DMS53 (cell line): ENCODE measurements around the gene TFF3.

Source experiments
- DNase-seq: peaks from one replicate; lab custom pipeline; 2025; lab: John Stamatoyannopoulos, UW

The TFF3 gene

DNA sequence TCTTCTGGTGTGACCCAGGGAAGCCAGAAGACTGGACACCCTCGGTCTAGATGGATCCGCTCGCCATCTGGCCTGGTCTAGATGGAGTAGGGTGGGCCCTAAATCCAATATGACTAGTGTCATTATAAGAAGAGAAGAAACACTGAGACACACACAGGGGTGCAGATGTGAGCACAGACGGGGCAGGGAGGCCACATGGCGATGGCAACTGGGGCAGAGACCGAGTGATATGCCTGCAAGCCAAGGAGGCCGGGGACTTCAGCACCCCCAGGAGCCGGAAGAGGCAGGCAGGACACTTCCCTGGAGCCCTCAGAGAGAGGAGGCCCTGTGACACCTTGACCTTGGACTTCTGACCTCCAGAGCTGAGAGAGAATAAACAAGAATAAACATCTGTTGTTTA lies 5.6 kb upstream of the TFF3 start:
- DNase-seq, result no peak

DNA sequence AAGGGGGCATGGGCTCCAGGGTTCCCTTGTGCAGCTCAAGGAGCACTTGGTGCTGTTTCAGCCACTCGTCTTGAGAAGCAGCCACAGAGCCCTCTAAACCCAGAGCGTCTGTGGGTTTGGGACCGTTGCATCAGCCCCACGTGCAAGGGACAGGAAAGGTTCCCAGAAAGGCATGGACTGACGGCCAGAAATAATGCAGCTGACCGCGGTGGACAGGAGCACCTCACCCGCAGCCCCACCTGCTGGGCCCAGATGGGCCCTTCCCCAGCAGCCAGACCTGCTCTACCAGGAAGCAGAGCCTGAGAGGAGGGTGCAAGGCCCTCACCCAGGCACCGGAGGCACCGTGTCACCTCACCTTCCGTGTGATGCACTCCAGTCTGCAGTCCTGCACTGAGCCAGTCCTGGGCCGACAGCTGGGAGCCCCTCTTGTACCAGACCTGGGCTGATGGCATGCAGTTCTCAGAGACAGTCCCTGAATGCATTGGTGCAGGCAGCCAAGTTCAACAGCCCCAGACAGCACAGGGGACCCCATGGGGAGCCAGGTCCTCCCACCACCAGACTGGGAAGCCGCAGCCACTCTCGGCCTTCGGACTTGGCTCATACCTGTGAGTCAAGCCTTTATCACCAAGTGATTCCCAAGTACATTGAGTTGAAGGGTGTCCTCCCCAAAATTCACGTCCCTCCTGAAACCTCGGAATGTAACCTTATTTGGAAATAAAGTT lies 4.8 kb upstream of the TFF3 start:
- peak; percentile 37 for DNase-seq

DNA sequence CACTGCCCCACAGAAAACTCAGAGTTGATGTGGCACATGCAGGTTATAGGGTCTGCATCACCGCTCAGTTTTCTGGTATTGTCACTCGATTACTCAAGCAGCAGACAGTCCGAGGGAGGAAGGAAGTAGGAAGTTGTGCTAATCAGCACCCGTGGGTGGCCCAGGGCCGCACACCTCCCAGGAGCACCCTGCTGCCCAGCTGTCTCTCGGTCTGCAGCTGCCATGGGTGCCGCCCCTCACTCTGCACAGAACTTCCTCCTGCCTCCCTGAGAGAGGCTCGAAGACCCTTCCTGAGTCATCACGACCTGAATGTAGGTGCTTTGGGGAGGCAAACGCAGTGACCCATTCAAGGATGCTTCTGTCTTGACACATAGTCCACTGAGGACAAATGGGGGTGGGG lies 4.2 kb upstream of the TFF3 start:
- no peak for DNase-seq

DNA sequence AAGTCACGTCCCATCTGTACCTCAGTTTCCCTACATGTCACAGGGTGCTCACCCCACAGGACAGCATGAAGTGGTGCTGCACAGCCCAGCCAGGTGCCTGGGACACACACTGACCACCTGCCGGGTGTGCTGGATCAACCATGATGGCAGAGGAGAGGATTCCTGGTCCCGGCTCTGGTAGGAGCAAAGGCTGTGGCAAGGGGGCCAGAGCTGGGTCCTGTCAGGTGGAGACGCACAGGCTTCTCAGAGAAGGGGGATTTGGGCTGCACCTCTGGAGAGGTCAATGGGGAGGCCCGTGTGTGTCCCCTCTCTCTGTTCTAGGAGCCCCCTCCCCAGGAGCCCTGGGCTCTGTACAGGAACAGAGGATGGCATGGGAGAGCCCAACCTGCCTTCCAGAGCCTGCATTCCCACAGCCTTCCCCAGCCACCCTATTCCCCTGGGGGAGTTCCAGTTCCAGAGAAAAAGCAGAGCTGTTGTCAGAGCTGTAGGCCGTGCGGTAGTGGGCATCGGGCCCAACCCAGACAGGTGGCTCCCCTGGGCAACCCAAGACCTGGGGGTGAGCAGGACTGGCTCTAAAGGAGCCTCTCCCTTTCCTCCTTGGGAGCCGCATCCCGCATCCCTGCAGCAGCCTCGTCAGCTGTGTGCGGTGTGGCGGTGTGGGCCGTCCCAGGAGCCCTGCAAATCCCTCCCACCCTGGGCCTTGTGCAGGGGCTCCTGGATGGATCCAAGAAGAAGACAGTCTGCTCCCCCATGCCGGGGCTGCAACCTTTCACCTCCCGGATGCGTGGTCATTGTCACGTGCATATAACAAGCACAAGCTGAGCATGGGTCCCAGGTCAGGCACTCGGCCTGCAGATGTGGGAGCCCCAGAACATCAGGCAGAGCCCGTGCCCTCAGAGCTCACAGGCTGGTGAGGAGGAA lies 2.9 kb upstream of the TFF3 start:
- DNase-seq, result peak; percentile 41

DNA sequence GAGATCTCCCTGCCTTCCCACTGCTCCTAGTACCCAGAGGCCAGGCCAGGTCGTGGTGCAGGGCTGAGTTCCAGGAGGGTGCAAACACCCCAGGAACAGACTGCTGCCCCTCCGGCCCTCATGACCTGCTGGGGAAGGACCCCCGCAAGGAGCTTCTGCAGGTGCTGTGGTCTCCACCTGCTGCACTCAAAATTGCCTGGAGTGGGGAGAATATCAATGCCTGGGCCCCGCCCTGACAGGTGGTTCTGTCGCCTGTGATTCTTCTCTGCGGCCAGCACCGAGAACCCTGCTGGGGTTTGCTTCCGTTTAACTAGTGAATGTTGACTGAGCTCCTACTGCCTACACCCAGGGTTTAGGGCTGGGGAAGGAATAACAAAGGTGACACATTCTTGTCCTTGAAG lies 2.1 kb upstream of the TFF3 start:
- DNase-seq, result peak; percentile 81

DNA sequence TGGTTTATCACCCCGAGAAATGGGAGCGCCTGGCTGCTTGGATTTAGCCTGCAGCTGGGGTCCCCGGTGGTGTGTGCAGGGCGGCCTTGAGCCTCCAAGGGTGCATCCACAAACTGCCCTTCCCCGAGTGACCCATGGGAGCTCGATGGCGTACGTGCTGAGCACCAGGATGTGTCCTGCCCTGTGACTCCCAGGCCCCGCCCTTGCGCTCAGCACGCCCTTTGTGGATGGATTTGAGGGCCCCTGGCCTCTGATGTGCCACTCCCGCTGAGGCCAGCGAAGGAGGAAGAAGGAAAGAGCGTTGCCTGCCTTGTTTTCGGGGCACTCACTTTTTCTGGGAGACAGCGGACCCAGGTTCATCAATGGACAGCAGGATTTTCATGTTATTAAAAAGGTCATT lies 1.7 kb upstream of the TFF3 start:
- DNase-seq, result peak; percentile 92

DNA sequence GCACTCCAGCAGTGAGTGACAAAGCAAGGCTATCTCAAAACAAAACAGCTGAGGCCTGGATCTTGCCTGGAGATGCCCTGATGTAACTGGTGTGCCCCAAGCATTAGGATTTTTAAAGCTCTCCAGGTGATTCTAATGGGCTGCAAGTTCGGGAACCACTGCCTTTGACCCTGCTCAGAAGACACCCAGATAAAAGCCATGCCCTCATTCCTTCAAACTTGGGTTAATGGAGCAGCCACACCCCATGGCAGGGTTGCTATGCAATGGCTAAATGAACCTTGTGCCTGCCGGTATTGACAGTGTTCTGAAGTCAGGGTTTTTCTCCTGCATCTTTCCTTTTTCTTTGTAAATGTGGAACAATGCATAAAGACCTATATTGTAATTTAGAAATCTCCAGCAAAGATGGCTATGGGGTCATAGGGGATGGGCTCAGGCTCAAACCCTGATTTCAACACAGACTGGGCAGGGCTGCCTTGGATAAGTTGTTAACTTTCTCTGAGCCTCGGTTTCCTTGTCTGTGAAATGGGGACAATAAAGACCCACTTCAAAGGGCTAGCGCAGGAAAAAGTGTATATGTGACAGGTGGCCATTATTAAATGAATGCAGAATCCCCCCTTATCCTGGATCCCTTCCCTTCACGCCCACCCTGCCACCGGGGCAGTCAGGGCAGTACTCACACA lies 453 bp downstream of the TFF3 start:
- peak; percentile 43 for DNase-seq

DNA sequence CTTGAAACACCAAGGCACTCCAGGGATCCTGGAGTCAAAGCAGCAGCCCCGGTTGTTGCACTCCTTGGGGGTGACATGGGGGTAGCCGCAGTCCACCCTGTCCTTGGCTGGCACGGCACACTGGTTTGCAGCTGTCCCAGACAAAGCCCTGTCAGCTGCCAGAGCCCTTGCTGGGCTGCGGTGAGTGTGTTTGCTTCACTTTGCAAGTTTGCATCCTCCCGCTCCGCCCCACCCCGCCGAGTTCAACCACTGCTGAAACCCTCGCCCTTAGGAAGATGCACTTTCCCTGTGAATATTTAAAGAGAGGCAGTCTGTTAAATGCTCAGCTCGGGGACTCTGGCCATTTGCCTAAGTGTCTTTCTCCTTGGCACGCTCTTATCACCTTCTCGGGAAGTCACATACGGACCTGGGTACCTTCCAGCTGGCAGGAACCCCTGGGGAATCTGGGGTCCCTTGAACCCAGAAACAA lies 1.7 kb downstream of the TFF3 start:
- peak; percentile 82 for DNase-seq

DNA sequence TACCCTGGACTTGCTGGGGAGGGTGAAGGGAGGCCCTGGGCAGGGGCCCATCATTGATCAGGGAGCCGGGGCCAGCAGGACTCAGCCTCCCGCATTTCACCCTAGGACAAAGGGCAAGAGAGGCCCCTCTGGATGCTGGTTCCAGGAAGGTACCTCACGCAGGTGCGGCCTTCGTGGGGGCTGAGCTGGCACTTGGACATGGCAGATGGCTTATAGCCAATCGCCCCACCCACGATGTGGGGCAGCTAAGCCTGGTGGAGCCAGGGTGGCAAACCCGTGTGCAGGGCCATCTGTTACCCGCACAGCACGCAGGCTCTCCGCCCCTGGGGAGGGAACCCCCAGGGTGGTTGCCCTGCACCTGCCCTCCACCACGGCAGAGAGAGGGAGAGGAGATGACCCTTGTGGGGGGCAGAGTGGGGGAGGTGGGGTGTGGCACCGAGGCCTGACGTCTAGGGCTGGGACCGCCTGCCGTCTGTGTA lies 2.5 kb downstream of the TFF3 start:
- DNase-seq, result peak; percentile 72

DNA sequence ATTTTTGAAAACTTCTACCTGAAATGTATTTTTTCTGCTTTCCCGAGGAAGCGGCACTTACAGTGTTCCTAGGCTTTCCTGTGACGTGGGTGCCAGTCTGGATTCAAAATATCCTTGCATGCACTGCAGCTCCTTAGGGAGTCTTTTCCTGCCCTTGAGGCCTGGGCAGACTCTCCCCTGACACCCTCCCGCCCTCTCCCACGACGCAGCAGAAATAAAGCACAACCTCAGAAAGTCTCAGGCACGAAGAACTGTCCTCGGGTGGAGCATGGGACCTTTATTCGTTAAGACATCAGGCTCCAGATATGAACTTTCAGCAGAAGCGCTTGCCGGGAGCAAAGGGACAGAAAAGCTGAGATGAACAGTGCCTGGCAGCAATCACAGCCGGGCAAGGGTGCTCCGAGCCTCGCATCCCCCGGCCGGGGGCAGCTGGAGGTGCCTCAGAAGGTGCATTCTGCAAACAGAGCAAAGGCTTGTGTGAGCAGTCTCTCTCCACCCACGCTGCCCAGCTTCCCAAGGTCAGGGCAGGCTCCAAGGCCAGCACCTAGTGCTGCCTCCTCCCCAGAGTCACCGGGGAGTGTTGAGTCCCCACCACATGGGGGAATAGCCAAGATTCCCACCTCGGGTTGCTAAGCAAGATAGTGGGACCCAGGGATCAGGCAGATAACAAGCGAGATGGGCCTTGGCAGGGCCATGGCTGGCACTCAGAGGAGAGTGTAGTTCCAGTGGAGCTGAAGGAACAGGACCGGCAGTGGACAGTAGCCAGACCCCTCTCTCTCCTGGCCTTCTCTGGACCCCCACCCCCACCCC lies 3.2 kb downstream of the TFF3 start:
- DNase-seq, result peak; percentile 51

DNA sequence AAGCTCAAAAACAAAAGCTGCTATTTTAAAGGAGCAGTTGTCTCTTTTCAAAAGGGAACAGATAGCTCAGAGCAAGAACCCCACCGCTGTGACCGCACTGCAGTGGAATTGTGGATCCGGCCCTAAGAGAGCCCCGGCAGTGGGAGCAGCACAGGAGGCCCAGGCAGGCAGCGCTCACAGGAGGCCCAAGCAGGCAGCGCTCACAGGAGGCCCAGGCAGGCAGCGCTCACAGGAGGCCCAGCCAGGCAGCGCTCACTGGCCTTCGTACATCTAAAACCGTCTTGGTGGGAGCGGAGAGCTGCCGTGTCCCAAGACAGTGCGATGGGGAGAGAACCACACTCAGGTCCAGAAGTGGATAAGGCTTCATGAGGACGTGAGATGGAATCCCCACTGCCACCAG lies 4.0 kb downstream of the TFF3 start:
- DNase-seq, result peak; percentile 32

DNA sequence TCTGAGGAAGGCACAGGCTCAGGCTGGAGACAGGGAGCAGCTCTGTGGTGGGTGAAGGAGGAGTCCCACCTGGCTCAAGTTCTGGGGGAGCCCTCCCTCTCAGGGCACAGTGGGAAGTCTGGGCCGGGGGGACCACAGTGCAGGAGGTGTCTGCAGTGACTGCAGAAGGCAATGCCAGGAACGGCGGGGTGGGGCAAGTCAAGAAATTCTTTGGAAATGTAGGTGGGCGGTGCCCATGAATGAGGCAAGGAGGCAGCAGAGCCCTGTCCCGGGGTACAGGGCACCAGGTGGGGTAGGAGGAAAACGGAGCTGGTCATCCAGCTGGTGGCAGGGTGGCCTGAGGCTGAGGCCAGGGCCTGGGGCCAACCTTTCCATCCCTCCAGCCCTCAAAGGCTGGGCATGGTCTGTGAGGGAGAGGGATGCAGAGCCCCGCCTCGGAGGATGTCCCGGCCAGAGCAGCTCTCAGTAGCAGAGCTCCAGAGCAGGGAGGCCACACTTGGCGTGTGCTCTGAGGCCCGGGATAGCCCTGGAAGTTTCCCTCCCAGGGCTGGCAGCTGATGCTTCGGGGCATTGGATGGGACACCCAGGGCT lies 4.7 kb downstream of the TFF3 start:
- DNase-seq, result peak; percentile 23

DNA sequence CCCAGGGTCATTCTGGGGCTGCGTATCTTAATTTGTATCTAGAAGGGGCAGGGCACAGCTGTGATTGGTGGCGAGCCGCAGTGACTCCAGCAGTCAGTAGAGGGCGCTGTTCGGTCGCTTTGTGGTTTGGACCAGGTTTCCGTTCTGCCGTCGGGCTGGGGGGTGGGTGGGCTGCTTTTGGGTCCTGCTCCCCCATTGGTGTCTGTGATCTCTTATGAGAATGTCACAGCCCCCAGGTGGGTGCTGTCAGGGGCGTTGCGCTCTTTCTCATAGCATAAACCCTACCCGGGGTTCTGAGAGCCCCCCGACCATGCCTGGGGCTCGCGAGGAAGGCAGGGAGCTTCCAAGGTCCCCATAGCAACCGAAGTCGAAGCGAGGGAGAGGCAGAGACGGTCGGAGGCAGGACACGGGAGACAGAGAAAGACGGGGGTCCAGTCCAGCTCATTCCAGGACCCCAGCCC lies 5.4 kb downstream of the TFF3 start:
- DNase-seq, result peak; percentile 79

DNA sequence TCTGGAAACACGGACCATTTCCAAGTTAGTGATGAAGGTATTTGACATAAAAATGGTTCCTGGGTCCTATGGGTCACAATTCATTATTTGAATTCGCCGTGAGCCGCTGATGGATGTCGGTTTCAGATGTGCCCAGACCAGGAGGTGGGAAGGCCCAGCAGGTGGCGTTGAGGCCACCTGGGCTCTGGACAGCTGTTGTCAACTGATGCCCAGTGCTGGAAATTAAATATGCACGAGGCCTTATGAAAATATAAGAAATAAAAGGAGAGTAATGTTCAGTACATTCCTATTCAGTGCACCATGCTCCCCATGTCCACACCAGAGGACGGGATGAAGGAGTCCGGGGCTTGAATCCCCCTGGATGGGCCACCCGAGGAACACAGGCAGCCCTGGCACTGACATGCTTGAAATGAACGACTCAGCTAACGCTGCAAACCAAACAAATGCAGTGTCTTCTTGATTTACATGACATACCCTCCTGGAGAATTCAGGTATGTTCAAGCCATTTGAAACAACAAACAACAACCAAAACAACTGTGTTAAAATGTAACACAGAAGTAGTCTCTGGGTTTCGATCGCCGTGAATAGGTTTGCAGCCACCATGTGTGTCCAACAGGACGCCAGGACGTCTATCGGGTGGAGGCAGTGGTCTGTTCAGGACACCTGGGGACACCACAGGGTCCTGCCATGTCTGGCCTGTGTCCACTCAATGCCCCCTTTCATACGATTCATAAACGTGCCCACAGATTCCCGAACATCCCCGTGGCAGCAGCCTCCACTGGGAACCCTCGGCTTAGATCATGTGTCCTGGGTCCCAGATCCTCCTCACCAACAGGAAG lies 6.1 kb downstream of the TFF3 start:
- peak; percentile 59 for DNase-seq

DNA sequence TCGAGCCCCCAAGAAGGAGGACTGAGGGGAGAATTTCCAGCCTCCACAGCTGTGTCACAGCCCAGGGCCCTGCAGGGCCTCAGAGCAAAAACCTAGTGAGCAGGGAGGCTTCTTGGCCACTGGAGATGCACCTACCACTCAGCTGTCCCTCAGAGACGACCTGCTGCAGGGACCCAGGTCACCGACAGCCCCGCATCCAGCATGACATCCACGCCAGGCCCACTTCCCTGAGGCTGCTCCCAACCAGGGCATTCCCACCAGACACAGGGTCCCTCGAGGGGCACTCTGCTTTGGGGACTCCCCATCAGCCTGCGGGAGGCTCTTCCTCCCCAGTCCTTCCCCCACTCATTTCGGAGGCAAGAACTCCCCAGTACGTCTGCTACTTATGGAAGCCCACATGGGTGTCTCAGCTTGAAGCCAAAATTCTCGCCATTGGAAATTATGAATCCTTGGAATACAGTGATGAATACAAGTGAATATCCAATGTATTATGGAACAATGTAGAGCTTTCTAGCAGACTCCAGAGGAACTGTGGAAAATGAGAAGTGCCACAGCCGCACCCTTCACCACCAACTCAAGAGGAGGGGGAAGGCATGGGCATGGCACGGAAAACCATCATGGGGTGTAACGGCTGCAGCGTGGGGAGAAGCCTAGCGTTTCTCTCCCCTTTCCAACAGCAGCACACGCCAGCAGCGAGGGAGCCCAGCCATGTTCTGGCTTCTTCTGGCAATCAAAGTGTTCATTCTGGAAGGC lies 6.9 kb downstream of the TFF3 start:
- DNase-seq, result no peak

DNA sequence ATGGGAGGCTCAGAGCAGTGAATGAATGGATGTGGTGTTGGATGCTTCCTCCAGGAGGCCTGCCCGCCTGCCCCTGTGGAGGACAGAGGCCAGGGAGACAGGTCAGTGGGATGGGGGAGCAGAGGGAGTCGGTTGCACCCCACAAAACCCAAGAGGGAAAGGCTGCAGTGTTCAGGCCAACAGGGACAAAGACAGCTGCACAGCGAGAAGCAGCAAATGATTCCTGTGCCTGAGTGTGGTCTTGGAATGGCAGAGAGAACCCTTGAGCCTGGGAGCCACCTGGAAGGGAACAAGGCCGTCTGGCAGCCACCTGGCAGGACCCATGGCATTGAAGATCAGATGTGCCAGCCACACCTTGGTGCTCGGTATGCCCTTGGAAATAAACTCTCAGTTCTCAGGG lies 8.1 kb downstream of the TFF3 start:
- no peak for DNase-seq

DNA sequence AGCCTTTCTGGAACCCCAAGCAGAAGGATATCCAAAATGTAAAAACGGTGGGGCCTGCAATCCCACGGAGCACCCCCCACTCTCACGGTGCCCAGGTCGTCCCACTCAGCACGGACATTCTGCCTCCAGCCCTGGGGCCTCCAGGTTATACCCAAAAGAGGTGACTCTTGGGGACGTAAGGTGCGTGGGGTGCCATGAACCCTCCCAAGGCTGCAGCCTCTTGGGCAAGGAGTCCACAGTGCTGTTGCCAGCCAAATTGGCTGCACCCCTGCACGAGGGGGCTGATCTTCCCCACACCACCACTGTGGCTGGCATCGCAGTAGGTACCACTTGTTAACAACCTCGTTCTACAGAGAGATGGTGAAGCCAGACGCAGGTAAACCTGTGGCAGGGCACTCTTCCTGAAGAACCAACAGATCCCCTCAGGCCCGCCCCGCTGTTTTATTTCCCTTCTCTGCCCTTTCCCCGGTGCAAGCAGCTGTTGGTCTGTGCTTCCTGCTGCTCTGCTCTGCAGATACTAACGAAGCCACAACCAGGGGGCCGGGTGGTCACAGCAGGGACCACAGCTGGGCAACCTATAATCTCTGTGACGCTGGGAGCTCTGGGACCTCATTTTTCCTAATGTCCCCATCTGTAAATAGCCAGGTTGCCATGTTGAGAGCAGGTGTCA lies 8.7 kb downstream of the TFF3 start:
- no peak for DNase-seq

DNA sequence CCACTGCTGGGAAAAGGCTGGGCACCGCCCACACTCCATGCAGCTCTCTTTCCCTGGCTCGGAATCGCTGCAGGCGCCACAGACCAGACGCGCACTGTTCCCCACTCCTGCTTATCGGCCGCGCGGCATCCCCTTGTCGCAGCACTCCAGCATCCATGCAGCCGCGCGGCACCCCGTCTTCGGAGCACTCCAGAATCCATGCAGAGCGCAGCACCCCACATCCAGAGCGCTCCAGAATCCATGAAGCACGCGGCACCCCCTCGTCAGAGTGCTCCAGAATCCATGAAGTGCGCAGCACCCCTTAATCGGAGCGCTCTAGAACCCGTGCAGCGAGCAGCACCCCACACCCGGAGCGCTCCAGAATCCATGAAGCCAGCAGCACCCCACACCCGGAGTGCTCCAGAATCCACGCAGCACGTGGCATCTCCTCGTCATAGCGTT lies 9.5 kb downstream of the TFF3 start:
- no peak for DNase-seq
